IMR-90 (cell line): Measurements from ENCODE around the gene MRPL40. TPM values are rescaled to one million over a fixed set of nuclear protein-coding genes. Genes with fewer than 3 reads are reported as not detected.

Experiments used
- ATAC-seq: fragments of 200-7000 bp; cut with Tn5 transposase; 2 replicates; pipeline ENCODE4 v1.9.1; 2020; ENCODE audit warnings: low read depth, mild to moderate bottlenecking, moderate library complexity
- BruUV-seq: library from RNA; stranded (reverse); fragments of 400-500 nt; replicated peaks from 2 replicates; lab custom pipeline; 2021; lab: Mats Ljungman, UMichigan
- CTCF ChIA-PET: fragments of 300-600 bp; formaldehyde crosslinking; extraction: SDS; loops from one replicate; lab custom pipeline; 2021; ENCODE audit warnings: antibody characterized with exemption; lab: Yijun Ruan, JAX
- POLR2A ChIA-PET: fragments of 300-600 bp; sonication (Branson Sonifier 250); formaldehyde crosslinking; loops from one replicate; lab custom pipeline; 2022; ENCODE audit warnings: antibody characterized with exemption; ENCODE audit not compliant: unreplicated experiment; lab: Charles Lee
- DNase-seq: peaks from one replicate; pipeline ENCODE4 v3.0.0; 2013
- H2AFZ ChIP-seq: replicated peaks from 2 replicates; pipeline ENCODE3; 2013; ENCODE audit warnings: low read length, mild to moderate bottlenecking; ENCODE audit not compliant: poor library complexity
- H2AK5ac ChIP-seq: 2 replicates; pipeline ENCODE4 v1.6.1; 2013; ENCODE audit warnings: low read depth, low read length, inconsistent platforms
- H2AK9ac ChIP-seq: replicated peaks from 2 replicates; pipeline ENCODE3; 2013; ENCODE audit warnings: mild to moderate bottlenecking, low read depth, low read length, moderate library complexity; ENCODE audit not compliant: poor library complexity
- H2BK120ac ChIP-seq: 2 replicates; pipeline ENCODE4 v1.6.1; 2013; ENCODE audit warnings: low read depth, low read length, inconsistent platforms
- H2BK15ac ChIP-seq: 3 replicates; pipeline ENCODE4 v1.6.1; 2013; ENCODE audit warnings: low read depth, low read length, inconsistent platforms
- H2BK20ac ChIP-seq: 2 replicates; pipeline ENCODE4 v1.6.1; 2013; ENCODE audit warnings: low read depth, mild to moderate bottlenecking, inconsistent platforms, low read length, moderate library complexity
- H2BK5ac ChIP-seq: 2 replicates; pipeline ENCODE4 v1.6.1; 2013; ENCODE audit warnings: mild to moderate bottlenecking, low read depth, low read length, inconsistent platforms; ENCODE audit not compliant: poor library complexity, severe bottlenecking
- H3K14ac ChIP-seq: replicated peaks from 2 replicates; pipeline ENCODE4 v1.6.1; 2013; ENCODE audit warnings: low read depth, low read length, inconsistent platforms
- H3K18ac ChIP-seq: 2 replicates; pipeline ENCODE4 v1.6.1; 2013; ENCODE audit warnings: low read depth, low read length, control low read depth
- H3K23ac ChIP-seq: 2 replicates; pipeline ENCODE4 v1.6.1; 2013; ENCODE audit warnings: low read depth, low read length, inconsistent platforms
- H3K27ac ChIP-seq: 2 replicates; pipeline ENCODE4 v1.5.1; 2013; ENCODE audit warnings: mild to moderate bottlenecking, control low read depth, low read length; ENCODE audit not compliant: insufficient read depth
- H3K27me3 ChIP-seq: 2 replicates; pipeline ENCODE4 v1.6.1; 2013; ENCODE audit warnings: low read length; ENCODE audit not compliant: control insufficient read depth, insufficient read depth
- H3K36me3 ChIP-seq: 2 replicates; pipeline ENCODE4 v1.6.1; 2013; ENCODE audit warnings: low read length, mixed read lengths; ENCODE audit not compliant: control insufficient read depth, insufficient read depth
- H3K4ac ChIP-seq: 2 replicates; pipeline ENCODE4 v1.6.1; 2013; ENCODE audit warnings: low read depth, low read length, inconsistent platforms
- H3K4me1 ChIP-seq: 2 replicates; pipeline ENCODE4 v1.6.1; 2013; ENCODE audit warnings: low read length, mixed read lengths; ENCODE audit not compliant: control insufficient read depth, insufficient read depth
- H3K4me2 ChIP-seq: 2 replicates; pipeline ENCODE4 v1.6.1; 2013; ENCODE audit warnings: low read depth, mild to moderate bottlenecking, control low read depth, low read length, moderate library complexity
- H3K4me3 ChIP-seq: 2 replicates; pipeline ENCODE4 v1.5.1; 2013; ENCODE audit warnings: low read depth, mild to moderate bottlenecking, control low read depth, low read length, moderate library complexity; ENCODE audit not compliant: insufficient read depth
- H3K56ac ChIP-seq: 2 replicates; pipeline ENCODE4 v1.6.1; 2013; ENCODE audit warnings: low read length, inconsistent platforms; ENCODE audit not compliant: insufficient read depth; ENCODE audit errors: extremely low read depth
- H3K79me1 ChIP-seq, 2 experiments: 2 replicates each; pipeline ENCODE4 v1.6.1; 2013; ENCODE audit warnings: low read length in 2 of 2, inconsistent platforms in 1 of 2, low read depth in 1 of 2
- H3K9ac ChIP-seq: 2 replicates; pipeline ENCODE4 v1.6.1; 2013; ENCODE audit warnings: low read depth, low read length, control low read depth
- H3K9me1 ChIP-seq: 2 replicates; pipeline ENCODE4 v1.6.1; 2013; ENCODE audit warnings: low read length, inconsistent platforms; ENCODE audit not compliant: insufficient read depth
- H3K9me3 ChIP-seq: 2 replicates; pipeline ENCODE4 v1.6.1; 2013; ENCODE audit warnings: low read length; ENCODE audit not compliant: control insufficient read depth, insufficient read depth
- H4K20me1 ChIP-seq: 2 replicates; pipeline ENCODE4 v1.6.1; 2013; ENCODE audit warnings: low read length, inconsistent platforms; ENCODE audit not compliant: insufficient read depth
- H4K5ac ChIP-seq: 2 replicates; pipeline ENCODE4 v1.6.1; 2013; ENCODE audit warnings: mild to moderate bottlenecking, low read depth, low read length, control low read depth
- H4K8ac ChIP-seq, 2 experiments: 2 replicates each; pipeline ENCODE4 v1.6.1; 2013; ENCODE audit warnings: low read depth in 2 of 2, low read length in 2 of 2, control low read depth in 1 of 2, inconsistent platforms in 1 of 2
- H4K91ac ChIP-seq: 2 replicates; pipeline ENCODE4 v1.6.1; 2013; ENCODE audit warnings: low read depth, low read length, inconsistent platforms; ENCODE audit not compliant: insufficient read depth
- BHLHE40 ChIP-seq: fragments of 150-350 bp; IDR thresholded peaks from 2 replicates; pipeline ENCODE4 v1.6.1; 2016; ENCODE audit warnings: mild to moderate bottlenecking, low read depth, low read length
- CEBPB ChIP-seq: IDR thresholded peaks from 2 replicates; pipeline ENCODE4 v1.6.1; 2012; ENCODE audit warnings: low read depth, low read length, improper control_type of control experiment
- CHD1 ChIP-seq: IDR thresholded peaks from 2 replicates; pipeline ENCODE4 v1.6.1; 2012; ENCODE audit warnings: low read depth, low read length, improper control_type of control experiment
- FOS ChIP-seq: fragments of 150-350 bp; IDR thresholded peaks from 2 replicates; pipeline ENCODE4 v1.6.1; 2016; ENCODE audit warnings: low read depth, low read length
- MAFK ChIP-seq: IDR thresholded peaks from 2 replicates; pipeline ENCODE4 v1.6.1; 2012; ENCODE audit warnings: low read depth, low read length, improper control_type of control experiment
- MAZ ChIP-seq: IDR thresholded peaks from 2 replicates; pipeline ENCODE4 v1.6.1; 2012; ENCODE audit warnings: low read depth, mild to moderate bottlenecking, low read length, improper control_type of control experiment, moderate library complexity, borderline replicate concordance
- MXI1 ChIP-seq: IDR thresholded peaks from 2 replicates; pipeline ENCODE4 v1.6.1; 2012; ENCODE audit warnings: low read depth, mild to moderate bottlenecking, low read length, moderate library complexity, borderline replicate concordance
- NFE2L2 ChIP-seq: fragments of 150-350 bp; IDR thresholded peaks from 2 replicates; pipeline ENCODE4 v1.6.1; 2016; ENCODE audit warnings: low read depth, mild to moderate bottlenecking, low read length
- POLR2A ChIP-seq: IDR thresholded peaks from 2 replicates; pipeline ENCODE4 v1.6.1; 2012; ENCODE audit warnings: mild to moderate bottlenecking, low read depth, low read length
- RAD21 ChIP-seq: IDR thresholded peaks from 2 replicates; pipeline ENCODE4 v1.6.1; 2012; ENCODE audit warnings: low read length, improper control_type of control experiment
- RCOR1 ChIP-seq: IDR thresholded peaks from 2 replicates; pipeline ENCODE4 v1.6.1; 2012; ENCODE audit warnings: mild to moderate bottlenecking, low read length, improper control_type of control experiment; ENCODE audit not compliant: insufficient replicate concordance
- RFX5 ChIP-seq: IDR thresholded peaks from 2 replicates; pipeline ENCODE4 v1.8.0; 2012; ENCODE audit warnings: low read depth, mild to moderate bottlenecking, low read length, moderate library complexity
- SMC3 ChIP-seq: fragments of 150-350 bp; IDR thresholded peaks from 2 replicates; pipeline ENCODE4 v1.6.1; 2016; ENCODE audit warnings: low read depth, mild to moderate bottlenecking, antibody characterized with exemption, low read length, moderate library complexity
- WGBS, 2 experiments: methylation state at CpG; one replicate each; pipeline versions ENCODE4 v1.1.5 to v1.1.7; 2013; ENCODE audit warnings: missing lambda C conversion rate in 2 of 2; ENCODE audit not compliant: insufficient read length in 1 of 2; ENCODE audit errors: extremely low coverage in 2 of 2; 5-methylcytosine and 5-hydroxymethylcytosine counted together
- dilution Hi-C: fragments of 300-500 bp; cut with HindIII; formaldehyde crosslinking; loops from one replicate; pipeline ENCODE4 v1.14.3; 2018; ENCODE audit warnings: low sequenced_read_pairs; ENCODE audit not compliant: unreplicated experiment
- in situ Hi-C: fragments of 300-500 bp; cut with MboI; formaldehyde crosslinking; loops from 3 replicates; pipeline ENCODE4 v1.14.3; 2019; ENCODE audit warnings: low sequenced_read_pairs, inconsistent platforms, mixed read lengths
- intact Hi-C: fragments of 100-400 bp; cut with micrococcal nuclease; formaldehyde crosslinking; loops from 2 replicates; pipeline ENCODE4 v1.10.0; 2022
- polyA plus RNA-seq, 3 experiments: library from polyadenylated mRNA; depleted of rRNA; stranded (reverse); fragments of >200 nt; gene quantifications; 2 replicates each; pipeline ENCODE4 v1.2.3, GENCODE V29; 2012; ENCODE audit warnings: low replicate concordance in 1 of 3
- total RNA-seq: library from RNA; depleted of rRNA; stranded (reverse); fragments of >200 nt; gene quantifications from 2 replicates; pipeline ENCODE4 v1.2.3, GENCODE V29; 2012
- TF ChIP-seq, protein P1 (sequence below): fragments of 150-350 bp; IDR thresholded peaks from 2 replicates; pipeline ENCODE4 v1.6.1; 2017; ENCODE audit warnings: mild to moderate bottlenecking, antibody characterized with exemption, low read length, low read depth
- TF ChIP-seq, protein P2 (sequence below): fragments of 150-350 bp; IDR thresholded peaks from 2 replicates; pipeline ENCODE4 v1.6.1; 2016; ENCODE audit warnings: low read depth, mild to moderate bottlenecking, low read length, moderate library complexity, borderline replicate concordance
- TF ChIP-seq, protein P3 (sequence below): conservative IDR thresholded peaks from 2 replicates; pipeline ENCODE4 v1.5.1; 2012; ENCODE audit warnings: mild to moderate bottlenecking, low read depth, low read length, improper control_type of control experiment

MRPL40 gene
- total and polyA plus RNA-seq, 2 of the 4 experiments (the other 2 are of a cell fraction) = 36.7 to 37.5 TPM

DNA sequence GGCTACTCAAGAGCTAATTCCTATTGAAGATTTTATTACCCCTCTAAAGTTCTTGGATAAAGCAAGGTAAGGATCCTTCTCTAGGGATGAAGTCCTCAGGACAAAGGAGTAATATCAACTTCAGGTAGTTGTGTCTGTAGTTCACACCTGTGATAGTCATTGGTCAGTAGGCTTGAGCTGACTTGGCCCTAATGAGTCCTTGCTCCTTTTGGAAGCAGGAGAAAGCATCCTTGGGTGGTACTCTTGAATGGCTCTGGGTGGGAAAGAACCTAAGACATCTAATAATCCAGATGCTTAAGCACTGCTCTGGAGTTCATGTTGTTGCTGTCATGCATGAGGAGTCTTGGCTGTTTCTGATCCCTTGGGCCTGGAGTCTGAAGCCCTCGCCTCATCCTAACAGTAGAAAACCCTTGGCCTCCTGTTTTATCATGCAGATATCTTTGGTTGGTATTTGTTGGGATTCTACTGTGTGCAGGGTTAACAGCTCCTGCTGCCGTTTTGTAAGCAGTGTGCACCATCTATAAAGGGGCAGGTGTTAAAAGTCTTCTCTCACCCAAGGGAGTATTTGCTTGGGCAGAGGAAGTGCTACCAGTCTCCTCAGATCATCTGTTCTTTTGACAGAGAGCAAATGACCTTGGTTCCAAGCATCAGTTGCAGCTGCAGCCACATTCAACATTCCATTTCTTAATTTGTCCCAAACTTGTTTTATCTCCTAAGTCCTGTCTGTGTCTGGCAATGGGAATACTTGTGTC lies 2.7 kb downstream of the MRPL40 start:
- Histone ChIP-seq H4K5ac (no peak overlapping the region), H2BK20ac (no peak overlapping the region), H4K91ac (no peak overlapping the region), H3K4ac (no peak overlapping the region), H3K9me3 (no peaks in the 10 kb centered on the region), H3K9me1 (0 out of 2 replicates have a peak, but pooled peaks cover 2% of the 10 kb centered on the region), H3K79me1 (peaks cover 13 to 47% of the 10 kb centered on the region in 2 experiments), H3K18ac (no peak overlapping the region), H3K4me3 (no peak overlapping the region), H3K14ac (no peak overlapping the region), H3K36me3 (peaks cover 16% of the 10 kb centered on the region), H3K27me3 (no peaks in the 10 kb centered on the region), H3K27ac (no peak overlapping the region), H2AK9ac (no peak overlapping the region), H2AK5ac (no peak overlapping the region), H3K56ac (no peak overlapping the region), H4K20me1 (peaks cover 10% of the 10 kb centered on the region), H2BK5ac (no peak overlapping the region), H4K8ac (no peak overlapping the region), H2BK120ac (no peak overlapping the region), H3K4me2 (no peak overlapping the region), H3K4me1 (peaks cover 1% of the 10 kb centered on the region; the same call in 1 of the 2 replicates), H2BK15ac (no peak overlapping the region), H2AFZ (no peak overlapping the region), H3K9ac (no peak overlapping the region), H3K23ac (no peak overlapping the region)
- ChIA-PET CTCF (no interaction called here), POLR2A (no interaction called here)
- in situ Hi-C loops (no loop called here), dilution Hi-C loops (no loop called here), intact Hi-C loops (no loop called here)
- no peak for TF ChIP-seq SMC3
- no peak for TF ChIP-seq CHD1
- TF ChIP-seq, protein P1, sequence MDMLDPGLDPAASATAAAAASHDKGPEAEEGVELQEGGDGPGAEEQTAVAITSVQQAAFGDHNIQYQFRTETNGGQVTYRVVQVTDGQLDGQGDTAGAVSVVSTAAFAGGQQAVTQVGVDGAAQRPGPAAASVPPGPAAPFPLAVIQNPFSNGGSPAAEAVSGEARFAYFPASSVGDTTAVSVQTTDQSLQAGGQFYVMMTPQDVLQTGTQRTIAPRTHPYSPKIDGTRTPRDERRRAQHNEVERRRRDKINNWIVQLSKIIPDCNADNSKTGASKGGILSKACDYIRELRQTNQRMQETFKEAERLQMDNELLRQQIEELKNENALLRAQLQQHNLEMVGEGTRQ = no peak
- no peak for TF ChIP-seq MAZ
- TF ChIP-seq RCOR1 = no peak
- TF ChIP-seq MAFK = no peak
- TF ChIP-seq CEBPB = no peak
- TF ChIP-seq FOS = no peak
- TF ChIP-seq RAD21 = no peak
- no peak for TF ChIP-seq POLR2A
- no peak for TF ChIP-seq RFX5
- no peak for TF ChIP-seq BHLHE40
- TF ChIP-seq NFE2L2 = no peak
- TF ChIP-seq, protein P2, sequence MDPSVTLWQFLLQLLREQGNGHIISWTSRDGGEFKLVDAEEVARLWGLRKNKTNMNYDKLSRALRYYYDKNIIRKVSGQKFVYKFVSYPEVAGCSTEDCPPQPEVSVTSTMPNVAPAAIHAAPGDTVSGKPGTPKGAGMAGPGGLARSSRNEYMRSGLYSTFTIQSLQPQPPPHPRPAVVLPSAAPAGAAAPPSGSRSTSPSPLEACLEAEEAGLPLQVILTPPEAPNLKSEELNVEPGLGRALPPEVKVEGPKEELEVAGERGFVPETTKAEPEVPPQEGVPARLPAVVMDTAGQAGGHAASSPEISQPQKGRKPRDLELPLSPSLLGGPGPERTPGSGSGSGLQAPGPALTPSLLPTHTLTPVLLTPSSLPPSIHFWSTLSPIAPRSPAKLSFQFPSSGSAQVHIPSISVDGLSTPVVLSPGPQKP = no peak
- TF ChIP-seq, protein P3, sequence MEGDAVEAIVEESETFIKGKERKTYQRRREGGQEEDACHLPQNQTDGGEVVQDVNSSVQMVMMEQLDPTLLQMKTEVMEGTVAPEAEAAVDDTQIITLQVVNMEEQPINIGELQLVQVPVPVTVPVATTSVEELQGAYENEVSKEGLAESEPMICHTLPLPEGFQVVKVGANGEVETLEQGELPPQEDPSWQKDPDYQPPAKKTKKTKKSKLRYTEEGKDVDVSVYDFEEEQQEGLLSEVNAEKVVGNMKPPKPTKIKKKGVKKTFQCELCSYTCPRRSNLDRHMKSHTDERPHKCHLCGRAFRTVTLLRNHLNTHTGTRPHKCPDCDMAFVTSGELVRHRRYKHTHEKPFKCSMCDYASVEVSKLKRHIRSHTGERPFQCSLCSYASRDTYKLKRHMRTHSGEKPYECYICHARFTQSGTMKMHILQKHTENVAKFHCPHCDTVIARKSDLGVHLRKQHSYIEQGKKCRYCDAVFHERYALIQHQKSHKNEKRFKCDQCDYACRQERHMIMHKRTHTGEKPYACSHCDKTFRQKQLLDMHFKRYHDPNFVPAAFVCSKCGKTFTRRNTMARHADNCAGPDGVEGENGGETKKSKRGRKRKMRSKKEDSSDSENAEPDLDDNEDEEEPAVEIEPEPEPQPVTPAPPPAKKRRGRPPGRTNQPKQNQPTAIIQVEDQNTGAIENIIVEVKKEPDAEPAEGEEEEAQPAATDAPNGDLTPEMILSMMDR = no peak
- no peak for TF ChIP-seq MXI1
- no CpG with 5 or more reads among the region's 2 CpGs for WGBS, 2 experiments
- no peak for DNase-seq
- BruUV-seq = no TSS peak
- no peak for ATAC-seq
